ENCODE results near the gene MED1. TPM values are rescaled to one million over a fixed set of nuclear protein-coding genes. Genes with fewer than 3 reads are reported as not detected.

Gene MED1
- total RNA-seq, 1 experiment from 2014 or later, result 41.5 TPM

DNA sequence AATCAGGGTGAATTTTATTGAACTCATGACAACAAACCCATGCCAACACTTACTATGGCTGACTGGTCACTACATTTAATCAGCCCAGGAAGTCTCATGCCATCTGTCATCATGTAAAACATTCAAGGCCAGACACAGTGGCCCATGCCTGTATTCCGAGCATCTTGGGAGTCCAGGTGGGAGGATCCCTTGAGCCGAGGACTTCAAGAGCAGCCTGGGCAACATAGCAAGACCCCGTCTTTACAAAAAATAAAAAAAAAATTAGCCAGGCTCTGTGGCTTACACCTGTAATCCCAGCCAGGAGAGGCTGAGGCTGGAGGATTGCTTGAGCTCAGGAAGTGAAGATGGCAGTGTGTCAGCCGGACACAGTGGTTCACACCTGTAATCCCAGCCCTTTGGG is 4.9 kb upstream of the MED1 start:
- no peak for DNase-seq (ENCODE audit: low spot score)
- POLR2A ChIA-PET (ENCODE audit: low non-redundant PET), result no interaction called here

DNA sequence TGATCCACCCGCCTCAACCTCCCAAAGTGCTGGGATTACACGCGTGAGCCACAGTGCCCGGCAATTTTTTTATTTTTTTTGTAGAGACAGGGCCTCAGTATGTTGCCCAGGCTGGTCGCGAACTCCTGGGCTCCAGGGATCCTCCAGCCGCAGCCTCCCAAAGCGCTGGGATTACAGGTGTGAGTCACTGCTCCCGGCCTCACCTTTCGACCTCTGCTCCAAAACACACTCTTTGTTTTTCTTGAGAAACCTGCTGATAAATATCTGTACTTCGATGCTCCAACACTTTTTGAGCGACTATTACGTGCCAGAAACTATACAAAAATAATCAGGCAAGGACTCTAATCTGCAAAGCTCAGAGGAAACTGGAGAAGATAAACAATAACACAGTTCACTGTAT is 1.0 kb downstream of the MED1 start:
- Histone ChIP-seq H3K36me3 (ENCODE audit: insufficient read depth, low read length, poor library complexity, severe bottlenecking) (peaks cover 6% of the 10 kb centered on the region), H3K4me1 (ENCODE audit: insufficient read depth, low read length, poor library complexity, severe bottlenecking) (no peaks in the 10 kb centered on the region), H3K27ac (ENCODE audit: low read depth, low read length, poor library complexity, severe bottlenecking) (no peak overlapping the region), H3K4me3 (ENCODE audit: low read depth, low read length, poor library complexity, severe bottlenecking) (peak overlapping the region; percentile 91), H3K9me3 (ENCODE audit: low read depth, low read length, poor library complexity, severe bottlenecking) (no peaks in the 10 kb centered on the region), H3K27me3 (replicated peaks; ENCODE audit: insufficient read depth, low read depth, low read length, poor library complexity) (no peaks in the 10 kb centered on the region)
- intact Hi-C loops (cut with micrococcal nuclease; ENCODE audit: unreplicated experiment), result no loop called here
- DNase-seq (ENCODE audit: low spot score), result no peak
- POLR2A ChIA-PET (ENCODE audit: low non-redundant PET), result no interaction called here
- CTCF ChIA-PET, result no interaction called here
- no peak for TF ChIP-seq EZH2 (IDR thresholded peaks at IDR 0.05; ENCODE audit: borderline replicate concordance, low read depth, low read length, poor library complexity, severe bottlenecking)
- TF ChIP-seq, protein P1, sequence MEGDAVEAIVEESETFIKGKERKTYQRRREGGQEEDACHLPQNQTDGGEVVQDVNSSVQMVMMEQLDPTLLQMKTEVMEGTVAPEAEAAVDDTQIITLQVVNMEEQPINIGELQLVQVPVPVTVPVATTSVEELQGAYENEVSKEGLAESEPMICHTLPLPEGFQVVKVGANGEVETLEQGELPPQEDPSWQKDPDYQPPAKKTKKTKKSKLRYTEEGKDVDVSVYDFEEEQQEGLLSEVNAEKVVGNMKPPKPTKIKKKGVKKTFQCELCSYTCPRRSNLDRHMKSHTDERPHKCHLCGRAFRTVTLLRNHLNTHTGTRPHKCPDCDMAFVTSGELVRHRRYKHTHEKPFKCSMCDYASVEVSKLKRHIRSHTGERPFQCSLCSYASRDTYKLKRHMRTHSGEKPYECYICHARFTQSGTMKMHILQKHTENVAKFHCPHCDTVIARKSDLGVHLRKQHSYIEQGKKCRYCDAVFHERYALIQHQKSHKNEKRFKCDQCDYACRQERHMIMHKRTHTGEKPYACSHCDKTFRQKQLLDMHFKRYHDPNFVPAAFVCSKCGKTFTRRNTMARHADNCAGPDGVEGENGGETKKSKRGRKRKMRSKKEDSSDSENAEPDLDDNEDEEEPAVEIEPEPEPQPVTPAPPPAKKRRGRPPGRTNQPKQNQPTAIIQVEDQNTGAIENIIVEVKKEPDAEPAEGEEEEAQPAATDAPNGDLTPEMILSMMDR (conservative IDR thresholded peaks at IDR 0.05; ENCODE audit: low read depth, low read length), result no peak
- no TSS peak for BruUV-seq (replicated peaks)

More for the DNA sequence above, 4.9 kb upstream of the MED1 start:
- TF ChIP-seq, protein P1 (conservative IDR thresholded peaks at IDR 0.05; ENCODE audit: low read depth, low read length), result no peak
- no peak for TF ChIP-seq EZH2 (IDR thresholded peaks at IDR 0.05; ENCODE audit: borderline replicate concordance, low read depth, low read length, poor library complexity, severe bottlenecking)
- Histone ChIP-seq H3K36me3 (ENCODE audit: insufficient read depth, low read length, poor library complexity, severe bottlenecking) (no peaks in the 10 kb centered on the region), H3K4me1 (ENCODE audit: insufficient read depth, low read length, poor library complexity, severe bottlenecking) (no peaks in the 10 kb centered on the region), H3K27ac (ENCODE audit: low read depth, low read length, poor library complexity, severe bottlenecking) (no peak overlapping the region), H3K9me3 (ENCODE audit: low read depth, low read length, poor library complexity, severe bottlenecking) (no peaks in the 10 kb centered on the region), H3K4me3 (ENCODE audit: low read depth, low read length, poor library complexity, severe bottlenecking) (no peak overlapping the region), H3K27me3 (replicated peaks; ENCODE audit: insufficient read depth, low read depth, low read length, poor library complexity) (no peaks in the 10 kb centered on the region)
- CTCF ChIA-PET, result no interaction called here
- BruUV-seq (replicated peaks), result no TSS peak
- intact Hi-C loops (cut with micrococcal nuclease; ENCODE audit: unreplicated experiment), result no loop called here

DNA sequence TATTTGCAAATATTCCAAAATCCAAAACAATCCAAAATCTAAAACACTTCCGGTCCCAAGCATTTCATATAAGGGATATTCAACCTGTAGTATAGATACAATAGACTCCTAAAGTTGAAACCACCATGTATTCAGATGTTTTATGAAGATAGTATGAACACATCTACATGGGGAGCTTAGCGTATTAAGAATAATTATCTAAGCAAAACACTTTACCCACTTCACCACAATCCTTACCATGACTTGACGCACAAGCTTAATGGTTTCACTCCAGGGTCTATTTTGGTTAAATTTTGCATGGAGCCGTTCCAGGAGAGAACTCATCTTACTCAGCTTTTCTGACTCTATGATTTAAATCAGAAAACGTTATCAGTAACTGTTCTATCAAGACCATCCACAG is 3.5 kb downstream of the MED1 start:
- Histone ChIP-seq H3K4me1 (ENCODE audit: insufficient read depth, low read length, poor library complexity, severe bottlenecking) (no peaks in the 10 kb centered on the region), H3K4me3 (ENCODE audit: low read depth, low read length, poor library complexity, severe bottlenecking) (no peak overlapping the region), H3K27me3 (replicated peaks; ENCODE audit: insufficient read depth, low read depth, low read length, poor library complexity) (no peaks in the 10 kb centered on the region), H3K36me3 (ENCODE audit: insufficient read depth, low read length, poor library complexity, severe bottlenecking) (peaks cover 13% of the 10 kb centered on the region), H3K27ac (ENCODE audit: low read depth, low read length, poor library complexity, severe bottlenecking) (no peak overlapping the region), H3K9me3 (ENCODE audit: low read depth, low read length, poor library complexity, severe bottlenecking) (no peaks in the 10 kb centered on the region)
- TF ChIP-seq, protein P1 (conservative IDR thresholded peaks at IDR 0.05; ENCODE audit: low read depth, low read length), result no peak
- no peak for TF ChIP-seq EZH2 (IDR thresholded peaks at IDR 0.05; ENCODE audit: borderline replicate concordance, low read depth, low read length, poor library complexity, severe bottlenecking)
- intact Hi-C loops (cut with micrococcal nuclease; ENCODE audit: unreplicated experiment), result no loop called here
- POLR2A ChIA-PET (ENCODE audit: low non-redundant PET), result no interaction called here
- DNase-seq (ENCODE audit: low spot score), result no peak
- CTCF ChIA-PET, result no interaction called here
- BruUV-seq (replicated peaks), result no TSS peak
